ENCODE data around the gene KLHL29.

The KLHL29 gene

GRCh38 chr2:23600346-23600745 lies 215.4 kb downstream of the KLHL29 start:
- H3K4me3 ChIP-seq (ENCODE audit: low read depth, low read length), result no peak overlapping the region
- no peak for DNase-seq (ENCODE audit: low read depth)
- no peak for TF ChIP-seq CTCF (IDR thresholded peaks at IDR 0.05; ENCODE audit: low read depth, low read length, missing control alignments)

GRCh38 chr2:23601301-23601965 lies 216.5 kb downstream of the KLHL29 start:
- no peak overlapping the region for H3K4me3 ChIP-seq (ENCODE audit: low read depth, low read length)
- DNase-seq (ENCODE audit: low read depth), result no peak
- TF ChIP-seq CTCF (IDR thresholded peaks at IDR 0.05; ENCODE audit: low read depth, low read length, missing control alignments), result no peak

GRCh38 chr2:23602116-23602515 lies 217.1 kb downstream of the KLHL29 start:
- H3K4me3 ChIP-seq (ENCODE audit: low read depth, low read length), result no peak overlapping the region
- no peak for DNase-seq (ENCODE audit: low read depth)
- no peak for TF ChIP-seq CTCF (IDR thresholded peaks at IDR 0.05; ENCODE audit: low read depth, low read length, missing control alignments)

GRCh38 chr2:23603156-23603555 lies 218.2 kb downstream of the KLHL29 start:
- no peak for DNase-seq (ENCODE audit: low read depth)
- TF ChIP-seq CTCF (IDR thresholded peaks at IDR 0.05; ENCODE audit: low read depth, low read length, missing control alignments), result no peak
- no peak overlapping the region for H3K4me3 ChIP-seq (ENCODE audit: low read depth, low read length)

- TF ChIP-seq CTCF (IDR thresholded peaks at IDR 0.05; ENCODE audit: low read depth, low read length, missing control alignments), result no peak
- H3K4me3 ChIP-seq (ENCODE audit: low read depth, low read length), result no peak overlapping the region
- no peak for DNase-seq (ENCODE audit: low read depth)
Observed at GRCh38 chr2:23603581-23603980, 218.6 kb downstream of the KLHL29 start.

- DNase-seq (ENCODE audit: low read depth), result no peak
- TF ChIP-seq CTCF (IDR thresholded peaks at IDR 0.05; ENCODE audit: low read depth, low read length, missing control alignments), result no peak
- H3K4me3 ChIP-seq (ENCODE audit: low read depth, low read length), result no peak overlapping the region
Observed at GRCh38 chr2:23604731-23605130, 219.8 kb downstream of the KLHL29 start.

GRCh38 chr2:23605236-23605635 lies 220.3 kb downstream of the KLHL29 start:
- DNase-seq (ENCODE audit: low read depth), result no peak
- TF ChIP-seq CTCF (IDR thresholded peaks at IDR 0.05; ENCODE audit: low read depth, low read length, missing control alignments), result no peak
- no peak overlapping the region for H3K4me3 ChIP-seq (ENCODE audit: low read depth, low read length)
